ENCODE results near the gene ZYG11A.

ZYG11A gene

GRCh38 chr1:52880206-52880605 lies 37.6 kb downstream of the ZYG11A start:
- DNase-seq = no peak

GRCh38 chr1:52887483-52887882 lies 44.9 kb downstream of the ZYG11A start:
- DNase-seq = no peak

DNA sequence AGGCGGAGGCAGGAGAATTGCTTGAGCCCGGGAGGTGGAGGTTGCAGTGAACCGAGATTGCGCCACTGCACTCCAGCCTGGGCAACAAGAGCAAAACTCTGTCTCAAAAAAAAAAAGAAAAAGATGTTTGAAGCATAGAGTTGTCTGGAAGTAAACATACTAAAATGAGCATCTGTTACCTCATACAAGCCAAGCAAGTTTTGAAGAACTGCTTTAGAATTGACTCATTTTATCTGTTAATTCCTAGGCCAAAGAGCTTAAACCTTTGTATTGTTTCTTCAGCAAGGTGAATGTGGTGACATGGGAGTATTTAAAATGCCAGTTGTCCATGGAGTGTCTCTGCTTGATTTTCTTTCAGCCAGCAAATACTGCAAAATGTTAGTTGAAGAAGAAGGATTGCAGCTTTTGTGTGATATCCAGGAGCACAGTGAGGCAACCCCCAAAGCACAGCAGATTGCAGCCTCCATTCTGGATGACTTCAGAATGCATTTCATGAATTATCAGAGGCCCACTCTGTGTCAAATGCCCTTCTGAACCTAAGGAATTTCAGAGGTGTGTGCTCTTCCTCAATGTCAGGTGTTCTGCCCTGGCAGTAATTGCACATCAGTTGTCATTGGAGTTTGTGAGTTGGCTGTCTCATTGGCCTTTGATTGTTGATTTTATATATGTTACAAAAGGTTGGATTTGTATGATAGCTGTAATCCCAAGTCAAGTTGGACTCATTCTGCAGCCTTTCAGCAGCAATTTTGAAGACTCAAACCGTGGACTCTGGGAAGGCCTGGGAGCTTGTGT lies 50.1 kb downstream of the ZYG11A start:
- no peak for DNase-seq

DNA sequence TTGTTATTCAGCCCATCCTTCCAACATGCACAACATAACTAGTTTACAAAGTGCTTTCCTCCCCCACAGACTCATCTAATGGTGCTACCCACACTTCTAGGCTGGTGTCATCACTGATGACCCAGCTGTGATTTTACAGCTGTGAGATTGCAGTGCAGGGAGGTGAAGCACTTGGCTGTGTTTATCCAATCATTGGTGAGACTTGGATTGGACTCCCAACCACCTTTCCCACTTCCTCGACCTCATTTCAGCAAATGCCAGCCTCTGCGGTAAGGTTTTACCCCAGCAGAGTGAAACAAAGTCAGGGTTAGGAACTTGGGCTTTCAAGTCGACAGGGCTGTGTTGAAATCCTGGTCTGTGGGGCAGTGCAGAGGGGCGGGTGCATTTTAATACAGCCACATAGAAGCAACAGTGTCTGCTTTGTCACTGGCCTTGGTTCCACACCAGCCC lies 56.9 kb downstream of the ZYG11A start:
- no peak for DNase-seq

DNA sequence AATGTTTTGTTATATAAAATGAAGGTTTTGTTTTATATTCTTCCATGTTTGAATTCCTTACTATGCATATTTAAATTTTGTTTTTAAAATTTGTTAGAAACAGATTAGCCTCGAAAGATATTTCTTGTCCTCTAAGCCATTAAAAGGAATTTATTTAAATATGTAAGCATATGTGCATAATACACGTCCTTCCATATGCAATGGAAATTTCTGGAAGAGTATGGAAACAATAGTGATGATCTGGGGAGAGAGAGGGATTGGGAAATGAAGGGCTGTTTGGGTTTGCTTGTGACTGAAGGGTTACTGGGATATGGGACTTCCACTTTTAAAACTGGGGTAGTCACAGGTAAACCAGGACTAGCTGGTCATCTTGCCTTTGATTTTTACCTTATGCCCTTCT lies 57.8 kb downstream of the ZYG11A start:
- no peak for DNase-seq

DNA sequence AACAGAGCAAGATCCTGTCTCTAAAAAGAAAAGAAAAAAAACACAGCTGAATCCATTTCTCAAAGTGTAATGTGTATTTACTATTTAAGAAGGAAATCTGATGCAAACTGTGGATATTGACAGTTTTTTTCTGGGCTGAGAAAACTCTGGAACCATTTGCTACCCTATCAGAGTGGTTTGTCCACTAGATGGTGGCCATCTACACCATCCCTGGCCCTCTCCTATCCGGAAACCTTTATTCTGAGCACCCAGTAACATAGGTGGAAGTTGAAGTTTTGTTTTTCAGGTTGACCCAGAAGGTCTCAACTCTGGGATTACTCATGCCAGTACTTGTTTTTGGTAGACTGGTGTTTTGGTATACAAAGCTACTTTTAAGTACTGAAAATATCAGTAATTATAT lies 58.8 kb downstream of the ZYG11A start:
- DNase-seq = no peak

GRCh38 chr1:52904208-52904926 lies 61.8 kb downstream of the ZYG11A start:
- no peak for DNase-seq

GRCh38 chr1:52904927-52905698 lies 62.6 kb downstream of the ZYG11A start:
- peak in 1 of 2 experiments; percentile 5 for DNase-seq

DNA sequence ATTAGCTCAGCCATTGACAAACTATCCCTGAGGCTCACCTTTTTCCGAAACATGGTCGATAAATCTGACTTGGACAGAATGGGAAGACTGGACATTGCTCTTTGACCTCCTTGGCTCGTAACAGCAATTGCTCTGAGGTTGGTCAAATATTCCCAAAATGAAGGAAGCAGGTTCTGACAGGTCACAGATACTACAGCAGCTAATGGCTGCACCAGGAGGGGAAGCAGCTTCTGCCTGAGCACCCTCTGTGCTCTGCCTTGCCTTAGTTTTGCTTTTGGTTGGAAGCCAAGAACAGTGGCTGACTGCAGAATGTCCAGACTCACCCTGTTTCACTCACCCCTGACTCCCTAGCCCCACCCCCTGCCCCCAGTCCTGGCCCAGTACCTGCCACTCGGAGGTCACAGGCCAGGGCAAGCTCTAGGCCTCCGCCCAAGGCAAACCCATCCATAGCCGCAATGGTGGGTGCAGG lies 63.6 kb downstream of the ZYG11A start:
- DNase-seq = no peak

- no peak for DNase-seq
These were observed 64.7 kb downstream of the ZYG11A start for GRCh38 chr1:52907068-52907811.

DNA sequence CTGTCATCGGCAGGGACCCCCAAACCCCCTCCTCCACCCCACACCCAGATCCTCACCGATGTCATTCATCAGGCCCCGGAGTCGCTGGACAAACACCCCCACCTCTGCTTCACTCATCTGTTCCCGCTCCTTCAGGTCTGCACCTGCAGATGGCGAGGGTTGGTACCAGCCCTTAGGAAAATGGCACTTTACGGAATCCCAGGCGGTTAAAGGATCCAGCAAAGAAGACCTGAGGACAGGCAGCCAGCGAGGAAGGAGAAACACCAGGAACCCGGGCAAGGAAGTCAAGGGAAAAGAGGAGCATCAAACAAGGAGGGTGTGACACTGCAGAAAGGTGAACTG lies 65.2 kb downstream of the ZYG11A start:
- DNase-seq = no peak

DNA sequence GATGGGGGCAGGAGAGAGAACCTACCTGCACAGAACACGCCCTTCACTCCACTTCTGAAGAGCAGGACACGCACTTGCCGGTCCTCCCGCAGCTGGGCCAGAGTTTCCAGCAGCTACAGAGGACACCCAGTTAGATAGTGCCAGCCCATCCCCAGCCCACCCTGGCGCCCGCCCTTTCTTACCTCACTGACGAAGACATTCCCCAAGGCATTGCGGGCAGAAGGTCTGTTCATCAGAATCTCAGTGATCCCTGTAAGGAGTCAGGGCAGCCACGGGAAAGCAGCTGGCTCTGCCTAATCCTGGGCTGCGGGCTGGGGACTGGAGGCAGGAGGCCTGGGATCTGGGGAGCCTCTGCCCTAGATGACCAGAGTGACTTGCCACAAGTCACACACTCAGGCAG lies 69.0 kb downstream of the ZYG11A start:
- no peak for DNase-seq

DNA sequence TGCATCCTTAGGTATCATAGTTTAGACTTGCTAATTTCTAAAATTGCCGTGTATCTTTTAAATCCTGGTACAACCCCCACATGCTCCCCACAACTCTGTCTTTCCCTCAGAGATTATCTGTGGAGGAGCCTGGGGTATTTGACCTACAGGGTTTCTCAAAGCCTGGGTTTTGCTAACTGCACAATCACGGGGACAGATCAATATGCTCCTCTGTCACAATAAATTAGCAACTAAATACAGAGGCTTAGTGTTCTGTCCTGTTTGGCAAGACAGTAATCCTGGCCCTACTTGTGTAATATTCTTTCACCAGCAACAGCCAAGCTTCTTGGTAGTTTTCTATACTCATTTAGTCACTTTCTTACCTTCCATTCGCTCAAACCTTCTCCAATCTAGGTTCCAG lies 70.5 kb downstream of the ZYG11A start:
- no peak for DNase-seq

GRCh38 chr1:52913537-52913936 lies 71.0 kb downstream of the ZYG11A start:
- no peak for DNase-seq

GRCh38 chr1:52914463-52914862 lies 71.9 kb downstream of the ZYG11A start:
- no peak for DNase-seq

DNA sequence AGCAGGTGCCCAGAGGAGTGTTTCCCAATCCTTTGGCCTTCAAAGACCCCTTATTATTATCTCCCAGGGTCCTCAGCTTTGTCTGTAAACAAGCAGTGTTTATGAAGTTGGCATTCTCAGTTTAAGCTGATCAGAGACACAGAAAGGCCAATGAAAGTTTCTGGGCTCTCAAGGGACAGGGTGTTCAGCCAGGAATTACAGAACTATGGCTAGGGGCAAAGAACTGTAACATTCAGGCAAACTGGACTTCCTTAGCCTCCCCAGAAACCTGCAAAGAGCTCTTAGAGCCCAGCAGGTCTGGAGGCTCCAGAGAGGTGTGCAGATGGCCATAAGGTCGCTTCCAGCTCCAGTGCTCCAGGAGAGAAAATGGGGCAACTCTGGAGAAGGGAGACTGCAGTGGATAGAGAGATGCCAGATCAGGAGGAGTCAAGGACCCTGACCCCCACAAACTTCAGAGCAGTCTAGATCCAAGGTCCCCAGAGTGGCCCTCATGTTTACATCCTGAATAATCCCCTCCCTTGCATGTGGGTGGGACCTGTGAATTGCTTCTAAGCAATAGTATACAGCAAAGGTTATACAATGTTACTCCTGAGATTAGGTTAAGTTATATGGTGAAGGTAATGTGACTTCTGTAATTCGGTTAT lies 72.8 kb downstream of the ZYG11A start:
- DNase-seq = no peak

DNA sequence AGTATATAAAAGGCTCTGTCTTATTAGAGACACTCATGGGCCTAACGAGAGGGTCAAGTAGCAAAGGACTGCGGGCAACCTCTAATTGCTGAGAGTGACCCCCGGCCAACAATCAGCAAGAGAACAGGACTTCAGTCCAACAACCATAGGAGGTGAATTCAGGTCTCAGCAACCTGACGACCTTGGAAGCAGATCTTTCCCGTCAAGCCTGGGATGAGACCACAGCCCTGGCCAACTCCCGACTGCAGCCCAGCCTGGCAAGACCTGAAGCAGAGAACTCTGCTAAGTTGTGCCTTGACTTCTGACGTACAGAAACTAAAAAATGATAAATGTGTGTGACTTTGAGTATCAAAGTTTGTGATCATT lies 73.3 kb downstream of the ZYG11A start:
- DNase-seq = no peak

DNA sequence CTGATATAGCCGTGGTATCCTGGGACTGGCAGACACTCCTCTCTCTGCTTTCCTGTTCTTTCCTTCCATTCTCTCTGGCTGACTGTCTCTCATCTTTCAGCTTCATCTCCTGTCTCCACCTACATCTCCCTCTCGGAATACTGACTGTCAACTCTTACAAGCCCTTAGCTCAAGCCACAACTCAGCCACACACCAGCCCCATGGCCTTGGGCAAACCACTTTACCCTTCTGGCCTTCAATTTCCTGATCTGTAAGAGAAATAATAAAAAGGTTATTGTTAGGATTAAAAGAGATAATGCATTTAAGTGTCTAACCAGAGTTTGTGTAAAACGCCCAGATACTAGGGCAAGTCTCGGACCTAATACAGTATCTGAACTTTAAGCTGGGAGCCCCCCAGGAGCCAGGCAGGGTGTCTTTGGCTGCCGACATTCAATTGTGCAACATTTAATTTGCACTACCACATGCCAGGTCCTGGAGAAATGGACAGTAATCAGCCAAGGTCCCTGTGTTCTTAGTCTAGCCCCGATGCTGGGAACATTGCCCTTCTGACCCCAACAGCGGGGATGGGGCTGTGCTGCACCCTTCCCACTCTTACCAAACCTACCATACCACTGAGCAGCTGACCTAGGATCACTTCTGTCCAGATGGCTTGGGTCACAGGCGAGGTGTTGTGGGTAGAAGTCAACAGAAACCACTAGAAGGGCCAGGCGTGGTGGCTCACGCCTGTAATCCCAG lies 73.8 kb downstream of the ZYG11A start:
- DNase-seq = no peak

DNA sequence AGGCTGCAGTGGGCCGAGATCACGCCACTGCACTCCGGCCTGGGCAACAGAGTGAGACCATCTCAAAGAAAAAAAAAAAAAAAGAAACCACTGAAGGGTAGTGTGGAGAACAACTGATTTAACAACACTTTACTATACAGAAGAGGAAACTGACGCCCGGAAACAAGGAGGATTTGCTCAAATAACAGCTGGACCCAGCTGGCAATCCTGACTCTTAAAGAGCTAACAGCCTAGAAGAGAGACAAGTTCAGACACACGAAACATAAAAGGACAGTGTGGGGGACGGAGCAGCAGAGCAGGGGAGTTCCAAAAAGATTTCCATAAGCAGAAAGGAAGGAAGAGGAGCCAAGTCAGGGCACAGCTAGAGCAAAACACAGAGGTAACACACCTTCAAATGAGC lies 74.6 kb downstream of the ZYG11A start:
- DNase-seq = no peak

DNA sequence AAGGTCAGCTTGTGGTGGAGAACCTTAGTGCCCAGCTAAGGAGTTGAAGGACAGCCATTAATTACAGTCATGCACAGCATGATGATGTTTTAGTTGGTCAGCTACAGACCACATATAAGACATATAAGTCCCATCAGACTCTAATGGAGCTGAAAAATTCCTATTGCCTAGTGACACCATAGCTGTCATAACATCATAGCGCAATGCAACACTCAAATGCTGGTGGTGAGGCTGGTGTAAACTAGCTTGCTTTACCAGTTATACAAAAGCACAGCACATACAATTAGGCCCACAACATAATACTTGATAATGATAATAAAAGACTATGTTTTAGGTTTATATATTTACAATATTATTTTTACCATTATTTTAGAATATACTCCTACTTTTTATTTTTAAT lies 75.0 kb downstream of the ZYG11A start:
- DNase-seq = no peak

GRCh38 chr1:52918201-52918600 lies 75.6 kb downstream of the ZYG11A start:
- DNase-seq = no peak
